HG03460 (cell line): ENCODE data around the gene KIAA1671.

Experiments
- ATAC-seq: cut with Tn5 transposase; IDR thresholded peaks from one replicate; pipeline ENCODE4 v1.9.1; 2021; ENCODE audit not compliant: unreplicated experiment

KIAA1671 gene

DNA sequence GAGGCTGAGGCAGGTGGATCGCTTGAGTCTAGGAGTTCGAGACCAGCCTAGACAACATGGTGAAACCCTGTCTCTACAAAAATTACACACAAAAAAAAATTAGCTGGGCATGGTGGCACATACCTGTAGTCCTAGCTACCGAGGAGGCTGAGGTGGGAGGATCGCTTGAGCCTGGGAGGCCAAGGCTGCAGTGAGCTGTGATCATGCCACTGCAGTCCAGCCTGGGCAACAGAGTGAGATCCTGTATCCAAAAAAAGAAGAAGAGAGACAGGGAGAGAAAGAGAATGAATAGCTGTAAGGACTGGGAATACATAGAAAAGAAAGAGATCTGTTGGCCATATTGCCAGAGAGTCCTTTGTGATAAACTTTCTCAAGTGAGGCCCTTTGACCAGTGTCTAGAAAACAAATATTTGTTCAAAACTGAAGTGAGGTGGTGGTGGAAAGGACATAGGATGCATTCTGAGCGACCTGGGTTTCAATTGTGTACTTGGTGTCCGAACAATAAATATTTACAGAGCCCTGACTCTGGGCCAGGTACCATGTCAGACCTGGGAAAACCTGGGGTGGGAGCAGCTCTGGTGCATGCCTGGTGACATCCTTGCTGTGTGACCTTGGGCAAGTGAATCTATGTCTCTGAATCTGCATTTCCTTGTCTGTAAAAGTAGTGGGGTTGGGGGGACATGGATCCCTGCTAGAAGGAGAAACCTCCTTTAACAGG lies 157.5 kb downstream of the KIAA1671 start:
- no peak for ATAC-seq

DNA sequence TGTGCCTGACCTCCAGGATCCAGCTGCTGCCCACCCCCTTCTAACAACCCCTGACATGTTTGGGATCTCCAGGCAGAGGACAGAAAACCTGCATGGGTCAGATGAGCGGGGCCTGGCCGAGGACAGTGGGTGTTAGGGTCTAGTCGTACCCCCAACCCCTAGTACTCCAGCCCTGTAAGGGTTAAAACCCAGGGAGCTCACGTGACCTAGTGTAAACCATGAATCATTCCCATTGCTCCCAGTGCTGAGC lies 158.0 kb downstream of the KIAA1671 start:
- no peak for ATAC-seq

DNA sequence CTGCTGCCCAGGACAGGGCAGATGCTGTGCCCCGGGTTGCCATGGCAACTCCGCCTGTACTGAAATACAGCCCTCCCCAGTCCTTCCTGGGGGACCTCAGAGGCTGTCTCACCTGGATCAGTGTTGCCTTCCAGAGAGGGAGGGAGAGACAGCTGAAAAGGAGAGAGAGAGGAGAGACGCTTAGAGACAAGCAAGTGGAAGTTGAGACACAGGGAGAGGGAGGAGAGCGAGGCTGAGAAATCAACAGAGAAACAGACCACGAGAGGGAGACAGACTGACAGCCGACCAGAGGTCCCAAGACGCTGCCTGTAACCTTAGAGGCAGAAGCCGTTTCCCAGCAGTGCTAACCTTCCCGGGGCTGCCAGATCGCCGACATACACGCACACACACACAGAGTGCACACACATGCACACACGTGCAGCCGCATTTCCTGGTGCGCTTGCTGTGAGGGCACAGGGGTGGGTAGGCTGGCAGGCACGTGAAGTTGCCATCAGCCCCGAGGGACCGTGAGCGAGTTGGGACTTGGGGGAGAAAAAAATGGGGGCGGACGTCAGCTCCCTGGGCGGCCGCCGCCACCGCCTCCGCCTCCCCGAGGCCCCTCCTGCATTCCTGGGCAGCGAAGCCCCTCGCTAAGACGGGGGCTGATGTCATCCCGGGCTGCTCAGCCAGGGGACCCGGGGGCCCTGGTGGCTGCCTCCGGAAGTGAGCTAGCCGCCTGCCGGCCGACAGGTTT lies 158.5 kb downstream of the KIAA1671 start:
- ATAC-seq: no peak

DNA sequence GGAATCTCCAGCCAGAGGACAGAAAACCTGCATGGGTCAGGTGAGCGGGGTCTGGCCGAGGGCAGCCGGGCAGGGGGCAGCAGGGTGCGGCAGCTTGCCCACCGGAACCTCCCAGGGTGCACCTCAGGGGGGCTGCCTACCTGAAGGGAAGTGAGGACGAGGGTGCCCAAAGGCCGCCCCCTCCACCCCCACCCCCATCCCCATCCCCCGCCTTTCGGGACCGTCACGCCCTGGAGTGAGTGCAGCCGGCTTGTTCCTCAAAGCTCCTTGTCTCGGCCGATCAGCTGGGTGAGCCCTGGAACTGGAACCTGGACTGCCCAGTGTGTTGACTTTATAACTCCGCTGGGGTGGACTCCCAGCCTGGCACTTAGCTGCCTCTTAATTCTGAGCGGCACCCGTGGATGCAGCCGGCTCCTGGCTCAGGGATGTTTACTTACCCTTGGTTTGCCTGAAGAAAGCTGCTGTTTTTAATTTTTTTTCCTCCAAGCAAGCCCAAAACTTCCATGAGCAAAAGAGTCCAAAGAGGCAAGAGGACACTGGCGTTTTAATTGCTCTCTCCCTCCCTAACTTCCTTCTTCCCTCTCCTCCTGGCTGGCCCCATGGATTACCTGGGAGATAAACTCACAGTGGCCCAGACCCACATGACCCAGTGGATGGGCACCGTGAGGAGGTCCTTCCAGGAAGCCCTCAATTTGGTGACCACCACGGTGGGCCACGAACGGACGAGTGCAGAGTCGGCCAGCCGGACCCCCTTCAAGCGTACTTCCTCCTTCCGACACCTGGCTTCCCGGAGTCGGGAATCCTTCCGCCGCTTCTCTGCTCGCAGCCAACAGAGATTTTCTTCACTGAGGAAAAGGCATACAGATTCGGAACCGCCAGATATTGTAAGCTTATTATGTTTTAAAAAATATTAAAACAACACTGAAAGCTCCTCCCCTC lies 159.3 kb downstream of the KIAA1671 start:
- ATAC-seq: no peak

DNA sequence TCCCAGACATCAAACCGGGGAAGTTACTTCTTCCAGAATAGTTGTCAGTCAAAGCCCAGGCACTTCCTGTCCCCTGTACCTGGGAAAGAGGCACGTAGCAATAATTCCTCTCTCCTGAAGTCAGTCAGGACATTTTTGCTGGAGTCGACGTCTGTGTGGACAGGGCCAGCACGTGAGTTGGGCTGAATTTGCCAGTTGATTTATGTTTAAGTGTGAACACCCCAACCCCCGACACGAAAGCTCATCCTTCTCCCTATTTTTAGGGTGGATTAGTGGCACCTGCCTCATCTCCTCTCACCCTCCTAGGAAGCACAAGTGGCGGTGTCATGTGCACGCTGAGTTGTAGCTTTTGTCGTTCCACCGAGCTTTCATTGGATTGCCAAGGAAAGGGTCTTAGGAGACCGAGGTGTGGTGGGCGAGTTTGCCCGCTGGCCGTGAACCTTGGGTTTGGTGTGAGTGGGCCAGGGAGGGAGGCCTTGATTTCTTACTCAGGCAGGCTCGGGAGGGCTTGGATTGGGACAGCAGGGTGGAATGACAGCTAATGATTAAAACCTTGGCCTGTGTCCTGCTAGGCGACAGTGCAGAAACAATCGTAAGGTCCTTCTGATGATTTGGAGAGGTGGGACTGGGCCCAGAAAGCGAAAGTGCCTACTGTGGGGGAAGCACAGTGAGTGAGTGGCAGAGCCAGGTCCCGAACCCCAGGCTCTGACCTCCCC lies 160.2 kb downstream of the KIAA1671 start:
- no peak for ATAC-seq

DNA sequence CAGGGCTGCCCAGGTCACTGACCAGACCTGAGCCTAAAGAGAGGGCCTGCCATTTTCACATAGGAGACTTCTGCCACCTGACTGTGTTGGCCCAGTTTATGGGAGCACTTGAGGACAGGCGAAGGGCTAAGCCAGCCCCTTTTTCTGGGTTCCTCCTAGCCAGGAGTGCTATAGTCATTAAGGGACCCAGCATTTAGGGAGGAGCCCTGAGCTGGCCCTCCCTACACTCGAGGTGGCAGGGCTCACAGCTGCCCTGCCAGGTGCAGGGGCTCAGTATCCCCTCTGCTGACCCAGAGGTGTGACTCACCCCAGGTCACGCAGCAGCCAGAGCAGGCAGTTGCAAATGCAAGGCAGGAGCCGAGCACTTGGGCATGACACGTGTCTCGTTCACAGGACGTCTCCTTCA lies 160.8 kb downstream of the KIAA1671 start:
- no peak for ATAC-seq

DNA sequence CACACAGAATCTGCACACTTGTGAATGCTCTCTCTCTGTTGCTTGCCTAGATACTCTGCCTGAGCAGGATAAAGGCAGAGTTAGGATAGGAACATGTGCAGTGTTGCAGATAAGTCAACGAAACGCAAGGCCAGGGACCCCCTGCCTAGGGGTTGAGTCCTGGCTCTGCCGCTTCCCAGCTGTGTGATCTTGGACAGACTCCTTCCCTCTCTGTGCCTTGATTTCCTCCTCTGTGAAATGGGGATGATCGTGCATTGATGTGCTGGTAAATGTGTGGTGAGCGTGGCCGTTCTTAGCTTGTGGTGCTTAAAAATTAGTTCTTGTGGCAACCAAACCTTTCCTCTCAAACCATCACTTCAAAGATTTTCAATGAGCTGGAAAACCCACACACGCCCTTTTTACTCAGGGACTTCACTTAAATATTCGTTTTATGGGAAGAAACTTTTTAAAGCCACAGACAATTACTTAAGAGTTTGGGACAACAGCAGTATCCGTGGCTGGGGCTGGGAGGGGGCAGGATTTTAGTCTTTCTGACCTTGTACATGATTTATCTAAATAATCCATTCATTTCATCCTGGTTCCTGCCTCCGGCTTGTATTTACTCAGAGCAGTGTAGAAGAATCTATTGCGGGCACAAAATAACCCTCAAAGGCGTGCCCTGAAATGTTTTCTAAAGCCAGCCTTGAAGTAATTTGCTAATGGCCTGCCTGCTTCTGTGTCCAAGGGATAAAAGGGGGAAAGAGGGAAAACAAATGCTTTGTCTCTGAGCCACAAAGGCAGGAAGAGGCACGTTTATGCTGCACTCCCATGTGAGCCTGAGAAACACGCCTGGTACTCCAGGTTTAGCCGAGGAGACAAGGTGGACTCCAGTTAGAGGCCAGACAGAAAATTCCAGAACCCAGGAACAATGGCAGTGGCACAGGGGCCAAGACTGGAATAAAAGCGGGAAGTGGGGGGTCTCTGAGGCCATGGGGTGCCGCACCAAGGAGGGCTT lies 162.2 kb downstream of the KIAA1671 start:
- ATAC-seq: no peak

DNA sequence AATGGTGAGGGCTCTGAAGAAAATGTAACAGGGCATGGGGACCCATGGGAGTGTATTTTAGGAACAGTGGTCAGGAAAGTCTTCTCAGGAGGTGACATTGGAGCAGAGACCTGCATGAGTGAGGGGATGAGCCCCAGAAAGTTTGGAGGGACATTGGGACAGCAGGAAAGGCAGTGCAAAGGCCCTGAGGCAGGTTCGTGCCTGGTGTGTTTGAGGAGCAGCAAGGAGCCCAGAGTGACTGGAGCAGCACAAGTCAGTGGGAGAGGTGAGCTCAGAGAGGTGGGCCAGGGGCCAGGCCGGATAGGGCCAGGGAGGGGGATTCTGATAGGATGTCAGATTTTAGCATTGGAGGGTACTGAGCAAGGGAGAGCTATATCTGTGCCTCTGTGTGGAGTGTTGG lies 167.1 kb downstream of the KIAA1671 start:
- no peak for ATAC-seq

DNA sequence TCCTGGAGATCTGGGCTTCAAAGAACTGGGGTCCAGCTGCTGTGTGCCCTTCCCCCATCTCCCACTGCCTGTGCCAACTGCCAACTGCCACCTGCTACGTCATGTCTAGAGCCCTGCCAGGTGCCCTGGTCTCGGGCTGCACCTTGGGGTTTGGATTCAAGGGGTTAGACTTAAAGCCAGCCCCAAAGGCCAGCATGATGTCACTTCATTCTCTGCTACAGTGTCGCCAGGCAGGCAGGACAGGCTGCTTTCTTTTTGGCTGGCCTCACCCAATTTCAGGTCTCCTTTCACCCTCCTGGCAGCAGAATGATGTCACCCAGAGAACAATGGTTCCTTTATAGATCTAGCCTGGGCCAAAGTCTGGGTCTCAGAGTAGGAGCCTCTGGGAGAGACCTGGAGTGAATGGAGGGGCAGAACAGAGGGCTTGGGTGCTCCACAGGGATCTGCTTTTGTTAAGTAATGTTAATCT lies 167.6 kb downstream of the KIAA1671 start:
- no peak for ATAC-seq

DNA sequence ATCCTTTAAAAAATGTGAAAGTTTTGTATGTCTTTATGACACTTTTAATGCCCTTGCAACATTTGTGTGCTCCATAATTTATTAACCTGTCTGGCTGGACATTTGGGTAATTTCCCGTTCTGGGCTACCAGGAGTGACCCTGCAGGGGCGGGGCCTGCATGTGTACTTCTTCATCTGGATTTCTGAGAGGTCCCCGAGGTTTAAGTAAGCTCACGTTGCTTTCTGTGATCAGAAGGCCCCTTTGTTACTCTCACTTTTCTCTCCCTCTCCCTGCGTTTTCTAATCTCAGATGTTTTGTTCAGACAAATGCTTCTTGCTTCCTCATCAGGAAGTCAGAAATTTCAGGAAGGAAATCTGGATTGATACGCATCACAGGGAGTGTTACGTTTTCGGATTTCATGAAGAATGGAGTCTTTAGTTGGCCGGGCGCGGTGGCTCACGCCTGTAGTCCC lies 168.3 kb downstream of the KIAA1671 start:
- ATAC-seq: no peak

DNA sequence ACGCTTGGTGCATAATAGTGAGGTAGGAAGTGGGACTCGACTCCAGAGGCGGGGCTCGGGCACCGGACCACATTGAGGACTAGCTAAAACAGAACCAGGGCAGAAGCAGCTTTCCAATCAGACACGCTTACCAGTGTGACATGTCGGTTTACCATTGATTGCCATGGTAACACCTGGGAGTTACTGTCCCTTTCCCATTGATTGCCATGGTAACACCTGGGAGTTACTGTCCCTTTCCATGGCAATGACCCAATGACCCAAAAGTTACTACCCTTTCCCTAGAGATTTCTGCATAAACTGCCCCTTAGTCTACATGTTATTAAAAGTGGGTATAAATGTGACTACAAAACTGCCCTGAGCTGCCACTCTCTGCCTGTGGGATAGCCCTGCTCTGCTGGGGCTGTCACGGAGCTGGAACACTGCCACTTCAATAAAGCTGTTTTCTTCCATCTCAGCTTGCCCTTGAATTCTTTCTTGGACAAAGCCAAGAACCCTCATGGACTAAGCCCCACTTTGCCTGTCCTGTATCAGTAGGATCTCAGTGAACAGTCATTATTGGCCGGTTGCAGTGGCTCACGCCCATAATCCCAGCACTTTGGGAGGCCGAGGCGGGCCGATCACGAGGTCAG lies 169.7 kb downstream of the KIAA1671 start:
- no peak for ATAC-seq

DNA sequence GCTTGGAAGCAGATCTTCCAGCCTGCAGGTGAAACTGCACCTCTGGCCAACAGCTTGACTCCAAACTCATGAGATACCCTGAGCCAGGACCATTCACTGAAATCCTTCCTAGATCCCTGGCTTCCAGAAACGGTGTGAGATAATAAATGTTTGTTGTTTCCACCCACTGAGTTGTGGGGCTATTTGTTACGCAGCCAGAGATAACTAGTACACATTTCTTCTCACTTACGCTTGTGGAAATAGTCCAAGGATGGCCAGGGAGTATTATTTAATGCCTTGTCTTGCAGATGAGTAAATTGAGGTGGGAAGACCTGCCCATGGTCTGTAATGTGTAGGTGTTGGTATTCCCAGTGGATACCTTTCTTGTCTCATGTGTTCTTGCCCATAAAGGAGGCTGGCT lies 171.2 kb downstream of the KIAA1671 start:
- no peak for ATAC-seq

DNA sequence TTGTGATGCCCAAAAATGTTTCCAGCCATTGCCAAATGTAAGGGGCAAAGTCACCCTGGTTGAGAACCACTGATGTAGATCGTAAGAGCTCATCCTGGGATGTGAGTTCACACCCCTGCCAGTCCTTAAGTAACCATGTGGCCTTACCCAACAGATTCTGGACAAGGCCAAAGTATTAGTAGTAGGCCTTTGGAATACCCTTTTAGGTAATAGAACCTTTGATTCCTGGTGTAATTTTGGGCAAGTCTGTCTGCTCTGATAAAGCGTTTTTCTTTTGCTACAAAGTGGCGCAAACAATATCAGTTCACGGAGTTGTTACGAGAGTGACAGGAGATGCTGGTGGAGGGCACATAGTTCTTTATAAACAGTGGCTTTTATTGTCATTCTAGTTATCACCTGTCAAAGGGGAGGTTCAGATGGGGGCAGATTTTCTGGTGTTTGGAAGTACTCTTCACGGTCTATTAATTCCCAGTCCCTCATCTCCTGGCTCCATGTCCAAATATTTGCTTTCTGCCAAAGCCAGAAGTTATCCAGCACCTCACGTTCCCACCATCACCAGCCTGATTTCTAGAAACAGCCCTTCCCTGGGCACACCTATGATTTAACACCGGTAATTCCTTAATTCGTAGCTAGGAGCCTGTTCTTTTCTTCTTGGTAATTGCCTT lies 173.3 kb downstream of the KIAA1671 start:
- no peak for ATAC-seq

DNA sequence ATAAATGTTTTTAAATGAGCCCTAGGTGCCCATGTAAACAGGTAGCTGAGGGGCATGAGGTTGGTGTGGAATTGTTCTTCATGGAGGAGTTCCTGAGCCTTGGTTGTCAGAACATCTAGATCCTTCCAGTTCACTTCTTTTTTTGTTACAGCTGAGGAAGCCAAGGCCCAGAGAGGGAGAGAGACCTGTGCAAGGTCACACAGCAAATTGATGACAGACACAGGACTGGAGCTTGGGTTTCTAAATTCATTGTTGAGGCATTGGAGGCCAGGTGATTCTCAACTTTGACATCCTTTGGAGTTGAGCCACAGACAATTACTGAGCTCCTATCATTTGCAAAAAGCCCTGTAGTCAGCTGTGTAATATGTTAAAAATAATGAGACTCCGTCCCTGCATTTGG lies 174.0 kb downstream of the KIAA1671 start:
- ATAC-seq: no peak

DNA sequence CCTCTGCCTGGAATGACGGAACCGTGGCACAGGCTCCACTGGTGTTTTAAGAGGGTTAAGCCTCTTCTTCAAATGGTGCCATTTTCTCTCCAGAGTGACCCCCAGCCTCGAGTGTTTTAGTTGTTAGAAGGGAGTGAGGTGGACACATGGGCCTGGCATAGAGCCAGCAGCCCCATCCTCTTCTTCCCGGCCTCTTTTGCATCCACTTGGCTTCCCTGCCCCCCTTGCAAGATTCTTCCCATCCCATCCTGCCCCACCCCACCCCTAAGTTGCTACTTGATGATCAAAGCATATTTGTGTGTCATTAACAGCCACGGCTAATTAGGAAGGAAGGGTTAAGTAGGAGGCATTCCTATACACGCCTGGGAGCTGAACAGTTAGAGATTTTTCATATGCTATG lies 174.8 kb downstream of the KIAA1671 start:
- ATAC-seq: no peak

DNA sequence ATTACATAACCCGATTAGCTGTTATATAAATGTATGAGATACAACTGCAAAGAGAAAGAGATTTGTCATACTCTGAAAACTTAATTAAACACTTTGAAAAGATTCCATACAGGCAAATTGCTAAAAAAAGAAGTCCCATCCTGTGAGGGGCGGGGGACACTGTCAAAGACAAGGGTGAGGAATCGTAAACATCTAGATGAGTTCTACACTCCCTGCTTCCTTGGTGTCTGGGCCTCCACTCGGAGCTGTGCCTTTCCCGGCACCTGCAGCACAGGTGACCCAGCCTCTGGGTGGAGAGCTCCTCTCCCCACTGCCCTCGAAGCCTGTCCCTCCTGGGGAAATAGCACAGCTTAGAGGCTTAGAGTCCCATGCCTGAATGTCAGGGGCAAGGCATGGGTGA lies 177.9 kb downstream of the KIAA1671 start:
- ATAC-seq: no peak

DNA sequence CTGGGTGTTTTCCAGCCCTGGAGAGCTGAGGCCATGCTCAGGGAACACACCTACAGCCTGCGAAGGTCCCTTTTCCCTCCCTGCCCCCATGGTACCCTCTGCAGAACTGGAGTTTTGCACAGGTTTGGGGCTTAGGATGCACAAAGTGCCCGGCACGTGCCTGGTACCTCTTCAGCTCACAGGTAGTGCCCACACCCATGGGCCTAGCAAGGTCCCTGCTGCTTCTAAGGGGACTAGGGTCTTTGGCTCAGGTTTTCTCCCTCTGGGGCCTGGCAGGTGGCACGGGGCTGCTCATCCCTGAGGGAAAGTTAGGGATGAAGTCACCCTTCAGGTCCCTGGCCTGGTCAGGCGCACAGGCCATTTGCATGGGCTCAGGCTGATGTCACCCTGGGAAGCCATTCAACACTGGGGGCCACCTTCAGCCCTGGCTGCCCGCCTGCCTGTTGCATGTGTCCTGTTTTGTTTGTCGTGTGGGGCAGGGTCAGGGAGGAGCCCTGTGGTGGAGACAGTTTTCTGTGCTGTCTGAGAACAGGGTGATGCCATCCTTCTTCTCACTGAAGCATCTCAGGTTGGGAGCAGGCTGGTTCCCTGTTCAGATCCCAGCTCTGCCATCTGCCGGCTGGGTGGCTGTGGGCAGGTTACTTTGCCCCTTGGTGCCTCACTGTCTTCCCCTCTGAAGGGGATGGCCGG lies 178.8 kb downstream of the KIAA1671 start:
- ATAC-seq: no peak

DNA sequence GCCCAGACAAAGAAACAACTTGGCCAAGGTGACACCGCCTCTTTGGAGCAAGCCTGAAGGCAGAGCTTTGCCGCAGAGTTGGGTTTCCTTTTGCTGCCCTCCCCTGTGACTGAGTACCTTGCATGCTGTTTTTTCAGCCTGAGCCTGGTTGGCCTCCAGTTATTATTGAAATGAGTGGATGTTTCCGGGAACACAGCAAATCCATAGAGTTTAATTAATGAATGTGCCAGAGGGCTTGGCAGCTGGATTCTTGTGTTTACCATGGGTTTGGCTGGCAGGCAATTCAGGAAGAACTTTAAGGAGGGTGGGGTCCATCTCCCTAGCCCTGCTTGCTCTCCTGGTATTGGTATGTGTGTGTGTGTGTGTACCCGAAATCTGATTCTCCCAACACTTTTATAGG lies 181.5 kb downstream of the KIAA1671 start:
- no peak for ATAC-seq
